Right atrium auricular region (tissue), 2 donors: ENCODE measurements around the gene KIF1A. TPM values are rescaled to one million over a fixed set of nuclear protein-coding genes. Genes with fewer than 3 reads are reported as not detected.

Source experiments
- DNase-seq: peaks from one replicate; pipeline ENCODE4 v3.0.0-alpha.2; 2019; ENCODE audit warnings: low spot score
- H3K27ac ChIP-seq, 2 donors: fragments of 200-600 bp; sonication (generic); 1 replicate in 1 of 2; 2 replicates in 1 of 2; pipeline ENCODE4 v1.5.1; 2016 to 2019
- H3K27me3 ChIP-seq, 2 donors: fragments of 200-600 bp; sonication (generic); one replicate each; pipeline versions ENCODE4 v1.5.1 to v1.6.0; 2017 to 2019
- H3K36me3 ChIP-seq: fragments of 200-600 bp; sonication (generic); one replicate; pipeline ENCODE4 v1.5.1; 2016
- H3K4me1 ChIP-seq, 2 donors: fragments of 200-600 bp; sonication (generic); one replicate each; pipeline versions ENCODE4 v1.5.1 to v1.6.0; 2017 to 2019
- H3K4me3 ChIP-seq, 2 donors: fragments of 200-600 bp; sonication (generic); 1 replicate in 1 of 2; 2 replicates in 1 of 2; pipeline ENCODE4 v1.5.1; 2017 to 2019; ENCODE audit warnings: mild to moderate bottlenecking in 1 of 2, moderate library complexity in 1 of 2
- H3K9me3 ChIP-seq, 2 donors: fragments of 200-600 bp; sonication (generic); one replicate each; pipeline ENCODE4 v1.5.1; 2019
- total RNA-seq, 2 donors: library from RNA; depleted of rRNA; stranded (reverse); fragments of >200 nt; gene quantifications; one replicate each; pipeline ENCODE4 v1.1.0, GENCODE V29; 2016
- TF ChIP-seq, protein P1 (sequence below), 2 donors: fragments of 200-600 bp; sonication (generic); IDR thresholded peaks; one replicate each; pipeline ENCODE4 v1.5.1; 2019; ENCODE audit warnings: antibody characterized with exemption in 2 of 2

Gene KIF1A
- total RNA-seq, 2 donors from 2014 or later: 41.8 to 43.7 TPM

DNA sequence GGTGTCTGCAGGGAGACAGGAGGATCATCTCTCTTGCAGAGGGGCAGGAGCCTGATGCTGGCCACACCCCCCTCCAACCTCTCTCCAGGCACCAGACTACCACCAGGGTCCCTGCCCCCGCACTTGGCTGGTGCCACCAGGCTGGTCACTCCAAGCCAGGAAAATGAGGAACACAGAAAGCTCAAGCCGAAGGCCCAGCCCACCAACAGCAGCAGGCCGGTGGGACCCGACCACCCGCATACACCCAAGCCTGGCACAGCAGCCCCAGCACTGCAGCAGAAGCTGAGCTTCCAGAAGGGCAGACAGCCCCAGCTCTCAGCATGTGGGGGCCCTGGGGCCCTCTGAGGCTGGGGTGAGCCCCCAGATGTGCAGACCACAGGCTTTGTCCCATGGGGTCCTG lies 52.7 kb downstream of the KIF1A start:
- DNase-seq: no peak
- H3K36me3 ChIP-seq: peaks cover 5% of the 10 kb centered on the region
- no peak overlapping the region for H3K4me3 ChIP-seq
- no peaks in the 10 kb centered on the region for H3K27me3 ChIP-seq
- no peak overlapping the region for H3K27ac ChIP-seq
- TF ChIP-seq, protein P1, sequence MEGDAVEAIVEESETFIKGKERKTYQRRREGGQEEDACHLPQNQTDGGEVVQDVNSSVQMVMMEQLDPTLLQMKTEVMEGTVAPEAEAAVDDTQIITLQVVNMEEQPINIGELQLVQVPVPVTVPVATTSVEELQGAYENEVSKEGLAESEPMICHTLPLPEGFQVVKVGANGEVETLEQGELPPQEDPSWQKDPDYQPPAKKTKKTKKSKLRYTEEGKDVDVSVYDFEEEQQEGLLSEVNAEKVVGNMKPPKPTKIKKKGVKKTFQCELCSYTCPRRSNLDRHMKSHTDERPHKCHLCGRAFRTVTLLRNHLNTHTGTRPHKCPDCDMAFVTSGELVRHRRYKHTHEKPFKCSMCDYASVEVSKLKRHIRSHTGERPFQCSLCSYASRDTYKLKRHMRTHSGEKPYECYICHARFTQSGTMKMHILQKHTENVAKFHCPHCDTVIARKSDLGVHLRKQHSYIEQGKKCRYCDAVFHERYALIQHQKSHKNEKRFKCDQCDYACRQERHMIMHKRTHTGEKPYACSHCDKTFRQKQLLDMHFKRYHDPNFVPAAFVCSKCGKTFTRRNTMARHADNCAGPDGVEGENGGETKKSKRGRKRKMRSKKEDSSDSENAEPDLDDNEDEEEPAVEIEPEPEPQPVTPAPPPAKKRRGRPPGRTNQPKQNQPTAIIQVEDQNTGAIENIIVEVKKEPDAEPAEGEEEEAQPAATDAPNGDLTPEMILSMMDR (IDR thresholded peaks at IDR 0.05): no peak
- H3K4me1 ChIP-seq: no peaks in the 10 kb centered on the region
- no peaks in the 10 kb centered on the region for H3K9me3 ChIP-seq

DNA sequence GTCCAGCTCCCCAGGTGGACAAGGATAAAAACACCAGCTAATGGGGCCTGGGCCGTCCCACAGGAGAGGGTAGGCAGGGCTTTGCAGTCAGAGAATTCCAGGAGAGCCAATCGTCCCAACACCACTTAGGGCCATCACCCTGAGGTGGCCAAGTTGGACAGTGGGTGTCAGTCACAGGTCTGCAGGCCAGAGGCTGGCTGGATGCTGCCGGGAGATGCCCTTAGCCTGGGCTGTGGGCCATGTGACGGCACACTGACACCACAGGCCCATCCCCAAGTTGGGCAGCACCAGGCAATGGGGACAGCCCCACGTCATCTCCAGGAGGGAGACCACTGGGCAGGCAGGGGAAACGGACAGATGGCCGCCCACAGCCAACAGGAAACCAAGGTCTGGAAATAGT lies 53.9 kb downstream of the KIF1A start:
- DNase-seq: peak; percentile 61
- Histone ChIP-seq H3K36me3 (peaks cover 12% of the 10 kb centered on the region), H3K4me1 (no peaks in the 10 kb centered on the region), H3K27ac (peak overlapping the region; percentile 73 to 79), H3K4me3 (no peak overlapping the region), H3K27me3 (no peaks in the 10 kb centered on the region), H3K9me3 (no peaks in the 10 kb centered on the region)
- TF ChIP-seq, protein P1 (IDR thresholded peaks at IDR 0.05): no peak

DNA sequence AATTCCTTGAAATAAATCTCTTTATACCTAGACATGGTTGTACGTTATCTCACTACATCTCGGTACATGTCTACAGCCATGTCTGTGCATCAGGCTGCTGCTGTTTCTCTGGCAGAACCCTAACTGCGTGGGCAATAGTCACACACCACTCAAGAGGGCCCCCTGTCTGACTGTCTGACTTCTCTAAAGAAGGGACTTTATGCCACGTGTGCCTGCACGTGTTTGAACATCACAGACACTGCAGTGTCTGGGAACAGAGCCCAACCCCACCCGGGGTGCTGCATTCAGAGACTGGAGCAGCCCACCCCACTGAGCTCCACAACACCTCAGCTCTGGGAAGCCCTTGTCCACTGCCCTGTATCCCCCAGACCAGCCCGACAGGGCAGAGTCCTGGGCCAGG lies 55.0 kb downstream of the KIF1A start:
- no peaks in the 10 kb centered on the region for H3K9me3 ChIP-seq
- H3K27ac ChIP-seq: peak overlapping the region; percentile 73 to 79
- H3K4me3 ChIP-seq: no peak overlapping the region
- TF ChIP-seq, protein P1 (IDR thresholded peaks at IDR 0.05): no peak
- H3K36me3 ChIP-seq: peaks cover 17% of the 10 kb centered on the region
- H3K27me3 ChIP-seq: no peaks in the 10 kb centered on the region
- no peak for DNase-seq
- no peaks in the 10 kb centered on the region for H3K4me1 ChIP-seq

DNA sequence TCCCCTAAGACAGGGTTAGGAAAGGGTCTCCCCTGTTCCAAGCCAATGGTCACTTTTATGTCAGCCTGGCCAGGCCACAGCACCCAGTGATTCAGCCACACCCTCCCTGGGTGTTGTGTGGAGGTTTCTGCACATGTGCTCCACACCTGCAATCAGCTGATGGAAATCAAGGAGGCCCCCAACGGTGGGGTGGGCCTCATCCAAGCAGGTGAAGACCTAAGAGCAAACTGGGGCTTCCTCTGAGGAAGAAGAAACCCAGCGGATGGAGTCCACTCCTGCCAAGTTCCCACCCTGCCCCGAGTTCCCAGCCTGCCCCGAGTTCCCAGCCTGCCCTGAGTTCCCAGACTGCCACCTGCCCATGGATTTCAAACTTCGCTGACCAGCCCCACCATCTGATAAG lies 55.4 kb downstream of the KIF1A start:
- H3K4me3 ChIP-seq: no peak overlapping the region
- H3K36me3 ChIP-seq: peaks cover 17% of the 10 kb centered on the region
- TF ChIP-seq, protein P1 (IDR thresholded peaks at IDR 0.05): no peak
- no peak overlapping the region for H3K27ac ChIP-seq
- no peaks in the 10 kb centered on the region for H3K9me3 ChIP-seq
- DNase-seq: no peak
- no peaks in the 10 kb centered on the region for H3K4me1 ChIP-seq
- H3K27me3 ChIP-seq: no peaks in the 10 kb centered on the region

DNA sequence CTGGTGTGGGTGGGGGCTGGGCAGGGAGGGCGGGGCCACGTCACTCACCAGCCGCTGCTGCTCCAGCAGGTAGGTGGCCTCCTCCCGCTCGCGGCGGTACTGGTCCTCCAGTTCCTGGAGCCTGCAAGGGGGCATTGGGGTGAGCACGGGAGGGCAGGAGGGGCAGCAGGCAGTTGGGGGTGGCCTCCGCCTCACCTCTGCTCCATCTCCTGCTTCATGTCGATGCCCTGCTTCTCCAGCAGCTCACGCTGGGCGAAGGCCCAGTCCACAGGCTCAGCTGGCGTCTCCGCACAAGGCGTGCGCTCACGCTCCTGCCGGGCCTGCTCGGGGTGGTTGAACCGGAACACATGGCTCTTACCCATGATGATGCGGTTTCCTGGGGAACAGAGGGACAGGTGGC lies 57.0 kb downstream of the KIF1A start:
- H3K27ac ChIP-seq: no peak overlapping the region
- TF ChIP-seq, protein P1 (IDR thresholded peaks at IDR 0.05): no peak
- H3K9me3 ChIP-seq: no peaks in the 10 kb centered on the region
- DNase-seq: no peak
- H3K4me3 ChIP-seq: no peak overlapping the region
- H3K27me3 ChIP-seq: no peaks in the 10 kb centered on the region
- peaks cover 17% of the 10 kb centered on the region for H3K36me3 ChIP-seq
- no peaks in the 10 kb centered on the region for H3K4me1 ChIP-seq

DNA sequence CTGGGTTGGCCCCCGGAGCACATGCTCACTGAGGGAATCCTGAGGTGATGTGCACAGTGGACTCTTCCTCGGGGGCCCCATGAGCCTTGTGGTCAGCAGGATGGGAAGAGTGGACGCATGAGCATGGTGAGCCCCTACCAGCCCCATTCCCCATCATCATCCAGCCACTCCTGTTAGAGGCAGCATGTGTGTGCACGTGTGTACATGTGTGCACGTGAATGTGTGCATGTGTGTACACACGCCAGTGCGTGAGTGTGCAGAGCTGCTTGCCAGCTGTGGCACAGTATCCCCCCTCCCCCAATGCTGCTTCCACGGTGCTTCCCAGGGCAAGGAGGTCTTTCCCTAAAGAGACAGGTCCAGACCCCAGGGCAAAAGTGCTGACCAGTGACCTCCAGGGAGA lies 57.8 kb downstream of the KIF1A start:
- Histone ChIP-seq H3K27me3 (no peaks in the 10 kb centered on the region), H3K4me1 (no peaks in the 10 kb centered on the region), H3K9me3 (no peaks in the 10 kb centered on the region), H3K36me3 (peaks cover 17% of the 10 kb centered on the region), H3K4me3 (no peak overlapping the region), H3K27ac (no peak overlapping the region)
- TF ChIP-seq, protein P1 (IDR thresholded peaks at IDR 0.05): no peak
- DNase-seq: no peak
